Naive B cell (primary cell): ENCODE results near the gene MPI. TPM values are rescaled to one million over a fixed set of nuclear protein-coding genes. Genes with fewer than 3 reads are reported as not detected.
A peak's percentile ranks its signal among the peaks of the same experiment; 100 is the strongest.
"Not testable (repeated sequence)": the region's sequence is repeated elsewhere in the genome, so short reads cannot be mapped to it uniquely, and the experiment has no call there.

Experiments used
- ATAC-seq, 2 donors: fragments of 150-1000 bp; cut with Tn5 transposase; 2 replicates each; pipeline ENCODE4 v1.10.0; 2021; ENCODE audit warnings: low read depth in 2 of 2, mild to moderate bottlenecking in 2 of 2, moderate library complexity in 2 of 2
- DNase-seq: peaks from one replicate; pipeline ENCODE4 v3.0.0; 2022
- H3K27ac Mint-ChIP-seq, 6 donors: one replicate each; pipeline ENCODE4 v1.8.0; 2020 to 2022; ENCODE audit warnings: mild to moderate bottlenecking in 6 of 6, mixed read lengths in 6 of 6, moderate library complexity in 5 of 6, inconsistent platforms in 2 of 6
- H3K27me3 Mint-ChIP-seq, 3 donors: one replicate each; pipeline ENCODE4 v1.8.0; 2021 to 2022; ENCODE audit warnings: mixed read lengths in 3 of 3, mild to moderate bottlenecking in 1 of 3
- H3K36me3 Mint-ChIP-seq, 2 donors: one replicate each; pipeline ENCODE4 v1.8.0; 2020 to 2022; ENCODE audit warnings: mixed read lengths in 2 of 2, inconsistent platforms in 1 of 2, mild to moderate bottlenecking in 1 of 2
- H3K4me1 Mint-ChIP-seq, 3 donors: one replicate each; pipeline ENCODE4 v1.8.0; 2020 to 2022; ENCODE audit warnings: mixed read lengths in 3 of 3, inconsistent platforms in 1 of 3, mild to moderate bottlenecking in 1 of 3, moderate library complexity in 1 of 3
- H3K4me3 Mint-ChIP-seq, 8 donors: one replicate each; pipeline ENCODE4 v1.8.0; 2020 to 2022; ENCODE audit warnings: mild to moderate bottlenecking in 8 of 8, mixed read lengths in 8 of 8, moderate library complexity in 8 of 8, inconsistent platforms in 2 of 8
- H3K9me3 Mint-ChIP-seq, 7 donors: one replicate each; pipeline ENCODE4 v1.8.0; 2020 to 2022; ENCODE audit warnings: mixed read lengths in 7 of 7, mild to moderate bottlenecking in 5 of 7, inconsistent platforms in 2 of 7, moderate library complexity in 1 of 7
- polyA plus RNA-seq, 6 donors: library from polyadenylated mRNA; unstranded; fragments of 300-500 nt; fragmentation: Illumina TruSeq; gene quantifications; one replicate each; pipeline ENCODE4 v1.2.3, GENCODE V29; 2021; ENCODE audit warnings: low read depth in 6 of 6

Gene MPI
- polyA plus RNA-seq, 6 donors from 2014 or later, result 54.3 to 70.0 (median 57.7) TPM

DNA sequence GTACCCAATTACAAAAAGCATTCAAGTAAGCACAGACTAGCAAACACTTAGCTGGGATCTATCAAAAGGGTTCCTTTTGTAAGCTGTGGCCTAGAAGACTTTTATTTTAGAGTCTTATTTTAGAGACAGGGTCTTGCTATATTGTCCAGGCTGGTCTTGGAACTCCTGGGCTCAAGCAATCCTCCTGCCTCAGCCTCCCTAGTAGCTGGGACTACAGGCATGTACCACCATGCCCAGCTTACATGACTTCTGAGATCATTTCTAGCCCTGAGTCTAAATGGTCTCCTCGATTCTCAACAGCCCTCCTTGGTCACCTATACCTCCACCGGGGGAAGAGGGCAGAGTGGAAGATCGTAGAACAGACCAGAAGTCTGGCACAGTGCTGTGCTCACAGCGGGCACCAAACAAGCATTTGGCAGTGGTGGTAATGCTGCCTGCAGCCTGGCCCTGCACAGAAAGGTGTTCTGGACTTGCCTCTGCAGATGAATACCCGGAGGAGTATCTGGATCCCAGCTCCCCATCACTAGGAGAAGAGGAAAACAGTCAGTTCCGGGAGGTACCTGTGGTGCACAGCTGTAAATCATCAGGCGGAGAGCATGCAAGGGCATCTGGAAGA is 14.5 kb downstream of the MPI start:
- H3K27me3 Mint-ChIP-seq, result no peaks in the 10 kb centered on the region
- no peak overlapping the region for H3K27ac Mint-ChIP-seq
- no peak for ATAC-seq

DNA sequence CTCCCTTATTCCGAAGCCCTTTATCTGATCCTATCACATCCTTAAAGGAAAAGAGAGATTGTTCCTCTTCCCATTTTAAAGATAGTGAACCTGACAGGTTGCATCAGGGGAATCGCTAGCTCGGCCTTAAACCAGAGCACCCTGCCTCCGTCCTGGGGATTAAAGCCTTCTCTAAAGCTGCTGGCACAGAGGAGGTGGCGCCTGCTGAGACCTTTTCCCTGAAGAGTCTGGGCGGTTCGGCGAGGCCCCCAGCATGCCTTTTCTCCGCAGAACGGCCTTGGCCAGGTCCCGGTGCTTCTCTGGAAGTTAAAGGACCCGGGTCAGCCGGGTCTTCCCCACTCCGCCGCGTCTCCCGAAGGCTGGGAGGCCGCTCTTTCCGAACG is 16.2 kb downstream of the MPI start:
- Mint-ChIP-seq H3K4me1 (peaks cover 22 to 47% (median 42%) of the 10 kb centered on the region in 3 donors), H3K36me3 (peaks cover 0 to 5% of the 10 kb centered on the region in 2 donors), H3K9me3 (no peaks in the 10 kb centered on the region), H3K27me3 (no peaks in the 10 kb centered on the region), H3K4me3 (peak overlapping the region; percentile 84 to 99 (median 92)), H3K27ac (peak overlapping the region in 2 of 6 donors; percentile 72 to 92)
- no peak for DNase-seq
- peak; percentile 21 to 24 for ATAC-seq

More for the DNA sequence above, 14.5 kb downstream of the MPI start:
- peaks cover 0 to 5% of the 10 kb centered on the region in 2 donors for H3K36me3 Mint-ChIP-seq
- H3K4me1 Mint-ChIP-seq, result peaks cover 27 to 47% (median 42%) of the 10 kb centered on the region in 3 donors
- DNase-seq, result no peak
- H3K9me3 Mint-ChIP-seq, result no peaks in the 10 kb centered on the region
- peak overlapping the region in 5 of 8 donors; percentile 28 to 99 (median 90) for H3K4me3 Mint-ChIP-seq

DNA sequence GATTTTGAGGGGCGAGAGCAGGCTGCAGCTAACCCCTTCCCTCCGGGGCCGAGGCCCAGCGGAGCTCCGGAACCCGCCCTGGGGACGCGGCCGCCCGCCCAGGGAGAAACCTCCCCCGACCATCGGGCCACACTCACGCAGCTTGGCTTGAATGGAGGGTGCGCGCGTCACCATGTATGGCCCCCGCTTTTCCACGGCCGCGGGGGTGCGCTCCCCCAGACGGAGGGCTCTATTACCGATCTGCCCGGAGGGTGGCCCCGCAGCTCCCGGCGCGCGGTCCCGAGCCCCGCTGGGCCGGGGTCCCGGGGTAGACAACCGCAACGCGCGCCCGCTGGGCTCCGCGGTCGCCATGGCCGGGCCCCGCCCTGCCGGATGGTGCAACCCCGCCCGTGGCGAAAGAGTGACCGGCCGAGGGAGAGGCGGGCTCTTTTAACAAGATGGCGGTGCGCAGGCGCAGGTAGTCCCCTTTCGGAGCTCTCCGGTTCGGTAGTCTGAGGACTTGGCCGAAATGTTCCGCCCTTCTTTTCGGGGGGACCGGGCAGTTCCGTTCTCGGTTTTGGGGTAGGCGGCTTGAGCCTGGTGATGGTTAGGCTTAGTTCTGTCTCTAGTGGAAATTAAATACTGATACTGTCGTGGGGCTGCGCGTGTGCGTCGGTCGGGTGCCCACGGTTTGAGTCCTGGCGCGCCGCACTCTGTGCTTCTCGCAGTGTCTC is 16.8 kb downstream of the MPI start, which contains the start of gene FAM219B:
Gene FAM219B, minus strand, starts transcription at position 402 of the 713 bp plus-strand sequence. Its CDS starts 51 bp downstream, at position 351.
- DNase-seq (peak; percentile 77), ATAC-seq (peak; percentile 86 to 88)
- Mint-ChIP-seq H3K9me3 (no peaks in the 10 kb centered on the region), H3K27me3 (no peaks in the 10 kb centered on the region), H3K36me3 (peaks cover 0 to 5% of the 10 kb centered on the region in 2 donors), H3K27ac (peak within 1 kb of the TSS; percentile 88 to 99 (median 96)), H3K4me3 (peak within 1 kb of the TSS; percentile 94 to 99 (median 98)), H3K4me1 (peaks cover 22 to 45% (median 41%) of the 10 kb centered on the region in 3 donors)

DNA sequence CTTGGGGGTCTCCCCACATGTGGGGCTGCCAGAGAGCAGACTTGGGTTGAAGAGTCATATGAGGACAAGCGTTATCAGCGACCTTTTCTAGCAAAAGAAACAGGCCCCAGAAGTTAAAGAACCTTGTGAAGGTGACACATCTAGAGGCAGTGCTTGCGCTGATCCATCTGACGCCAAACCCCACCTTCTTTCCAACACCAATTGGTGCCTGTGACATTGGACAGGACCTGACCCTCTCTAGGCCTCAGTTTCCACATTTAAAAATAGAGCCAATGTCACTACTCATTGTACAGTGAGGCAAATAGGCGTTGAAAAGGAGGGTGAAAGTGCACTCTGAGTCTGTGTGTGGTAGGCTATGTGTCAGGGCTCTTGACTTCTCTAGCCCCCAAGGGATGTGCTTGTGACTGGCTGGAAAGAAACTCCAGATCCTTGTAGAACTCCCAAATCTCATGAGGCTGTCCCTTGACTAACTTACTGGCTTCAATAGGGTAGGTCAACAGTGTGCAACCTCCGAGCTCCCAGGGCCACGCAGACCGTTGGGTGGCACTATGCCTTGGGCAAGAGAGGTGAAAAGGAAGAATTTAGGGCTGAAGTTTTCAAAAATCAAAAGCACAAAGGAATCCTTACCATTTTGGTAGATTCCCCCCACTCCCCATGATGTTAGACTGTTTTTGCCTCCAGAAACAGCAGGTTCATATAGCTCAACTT is 17.5 kb downstream of the MPI start:
- Mint-ChIP-seq H3K27ac (peak overlapping the region; percentile 88 to 99 (median 96)), H3K9me3 (no peaks in the 10 kb centered on the region), H3K4me1 (peaks cover 18 to 38% (median 36%) of the 10 kb centered on the region in 3 donors), H3K36me3 (peaks cover 0 to 5% of the 10 kb centered on the region in 2 donors), H3K27me3 (no peaks in the 10 kb centered on the region), H3K4me3 (peak overlapping the region; percentile 94 to 99 (median 98))
- ATAC-seq (no peak), DNase-seq (no peak)

DNA sequence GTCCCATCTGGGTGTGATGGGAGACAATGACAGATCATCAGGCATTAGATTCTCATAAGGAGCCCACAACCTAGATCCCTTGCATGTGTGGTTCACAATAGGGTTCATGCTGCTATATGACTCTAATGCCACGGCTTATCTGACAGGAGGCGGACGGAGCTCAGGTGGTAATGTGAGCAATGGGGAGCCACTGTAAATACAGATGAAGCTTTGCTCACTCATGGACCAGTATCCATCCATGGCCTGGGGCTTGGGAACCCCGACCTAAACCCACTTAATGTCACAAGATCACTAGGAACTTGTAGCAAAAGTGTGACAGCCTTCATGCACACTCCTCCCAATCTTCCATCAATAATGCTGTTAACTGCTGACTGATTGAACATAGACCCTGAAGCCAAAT is 18.8 kb downstream of the MPI start:
- DNase-seq (no peak), ATAC-seq (no peak)
- Mint-ChIP-seq H3K27me3 (no peaks in the 10 kb centered on the region), H3K36me3 (peaks cover 0 to 4% of the 10 kb centered on the region in 2 donors), H3K4me3 (peak overlapping the region in 1 of 8 donors; percentile 66), H3K9me3 (no peaks in the 10 kb centered on the region), H3K4me1 (peaks cover 17 to 34% (median 30%) of the 10 kb centered on the region in 3 donors), H3K27ac (no peak overlapping the region)

DNA sequence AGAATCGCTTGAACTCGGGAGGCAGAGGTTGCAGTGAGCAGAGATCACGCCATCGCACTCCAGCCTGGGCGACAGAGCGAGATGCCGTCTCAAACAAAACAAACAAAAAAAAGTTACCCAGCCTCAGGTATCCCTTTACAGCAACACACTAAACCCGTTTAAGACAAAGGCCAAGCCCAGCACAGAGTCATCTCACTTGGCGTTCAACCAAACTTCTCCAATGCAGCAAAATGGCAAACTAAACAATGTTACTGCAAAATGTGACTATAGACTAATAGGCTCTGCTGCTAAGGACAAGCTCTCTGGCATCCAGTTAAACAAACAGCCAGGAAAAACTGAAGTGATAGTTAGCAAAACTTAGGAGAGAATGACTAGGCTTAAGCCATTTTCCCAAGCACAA is 23.2 kb downstream of the MPI start:
- Mint-ChIP-seq H3K9me3 (no peaks in the 10 kb centered on the region), H3K27ac (no peak overlapping the region), H3K36me3 (peaks cover 0 to 3% of the 10 kb centered on the region in 2 donors), H3K4me1 (no peaks in the 10 kb centered on the region), H3K27me3 (no peaks in the 10 kb centered on the region), H3K4me3 (no peak overlapping the region)
- no peak for DNase-seq
- ATAC-seq, result no peak

DNA sequence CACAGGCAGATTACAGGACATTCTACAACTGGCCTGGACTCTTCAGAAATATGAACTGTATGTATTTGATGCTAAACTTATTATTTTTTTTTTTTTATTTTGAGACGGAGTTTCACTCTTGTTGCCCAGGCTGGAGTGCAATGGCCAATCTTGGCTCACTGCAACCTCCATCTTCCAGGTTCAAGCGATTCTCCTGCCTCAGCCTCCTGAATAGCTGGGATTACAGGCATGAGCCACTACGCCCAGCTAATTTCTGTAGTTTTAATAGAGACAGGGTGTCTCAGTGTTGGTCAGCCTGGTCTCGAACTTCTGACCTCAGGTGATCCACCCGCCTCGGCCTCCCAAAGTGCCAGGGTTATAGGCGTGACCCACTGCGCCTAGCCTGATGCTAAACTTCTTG is 24.0 kb downstream of the MPI start:
- H3K4me3 Mint-ChIP-seq, H3K27ac Mint-ChIP-seq, ATAC-seq, H3K4me1 Mint-ChIP-seq, H3K9me3 Mint-ChIP-seq, DNase-seq, H3K27me3 Mint-ChIP-seq: not testable (repeated sequence)
- peaks cover 4 to 10% of the 10 kb centered on the region in 2 donors for H3K36me3 Mint-ChIP-seq

DNA sequence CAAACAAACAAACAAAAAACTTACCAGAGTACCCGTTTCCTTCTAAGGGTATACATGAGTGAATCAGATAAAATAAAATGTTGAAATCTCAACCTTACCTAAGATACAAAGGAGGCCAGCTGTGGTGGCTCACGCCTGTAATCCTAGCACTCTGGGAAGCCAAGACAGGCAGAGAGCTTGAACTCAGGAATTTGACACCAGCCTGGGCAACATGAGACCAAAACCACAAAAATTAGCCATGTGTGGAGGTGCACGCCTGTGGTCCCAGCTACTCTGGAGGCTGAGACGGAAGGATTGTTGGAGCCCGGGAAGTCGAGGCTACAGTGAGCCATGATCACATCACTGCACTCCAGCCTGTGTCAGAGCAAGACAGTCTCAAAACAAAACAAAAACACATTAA is 27.8 kb downstream of the MPI start:
- Mint-ChIP-seq H3K27me3 (no peaks in the 10 kb centered on the region), H3K9me3 (no peaks in the 10 kb centered on the region), H3K36me3 (peaks cover 15 to 17% of the 10 kb centered on the region in 2 donors), H3K27ac (no peak overlapping the region), H3K4me3 (no peak overlapping the region), H3K4me1 (no peaks in the 10 kb centered on the region)
- no peak for ATAC-seq
- no peak for DNase-seq

DNA sequence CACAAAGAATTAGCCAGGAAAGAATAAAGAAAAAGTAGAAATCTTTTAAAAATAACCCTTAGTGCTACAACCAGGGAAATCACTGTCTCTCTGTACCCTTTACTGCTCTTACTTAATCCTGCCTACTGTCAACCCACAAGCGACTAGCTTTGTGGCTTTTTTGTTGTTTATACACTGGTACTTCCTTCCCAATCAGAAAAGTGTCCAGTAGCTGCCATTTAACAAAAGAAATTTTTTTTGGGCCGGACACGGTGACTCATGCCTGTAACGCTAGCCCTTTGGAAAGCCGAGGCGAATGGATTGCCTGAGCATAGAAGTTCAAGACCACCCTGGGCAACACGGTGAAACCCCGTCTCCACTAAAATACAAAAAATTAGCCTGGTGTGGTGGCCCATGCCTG is 30.6 kb downstream of the MPI start:
- Mint-ChIP-seq H3K4me3 (no peak overlapping the region), H3K36me3 (peaks cover 15 to 21% of the 10 kb centered on the region in 2 donors), H3K27ac (peak overlapping the region in 2 of 6 donors; percentile 24 to 39), H3K4me1 (no peaks in the 10 kb centered on the region), H3K9me3 (no peaks in the 10 kb centered on the region), H3K27me3 (no peaks in the 10 kb centered on the region)
- DNase-seq, result no peak
- no peak for ATAC-seq

DNA sequence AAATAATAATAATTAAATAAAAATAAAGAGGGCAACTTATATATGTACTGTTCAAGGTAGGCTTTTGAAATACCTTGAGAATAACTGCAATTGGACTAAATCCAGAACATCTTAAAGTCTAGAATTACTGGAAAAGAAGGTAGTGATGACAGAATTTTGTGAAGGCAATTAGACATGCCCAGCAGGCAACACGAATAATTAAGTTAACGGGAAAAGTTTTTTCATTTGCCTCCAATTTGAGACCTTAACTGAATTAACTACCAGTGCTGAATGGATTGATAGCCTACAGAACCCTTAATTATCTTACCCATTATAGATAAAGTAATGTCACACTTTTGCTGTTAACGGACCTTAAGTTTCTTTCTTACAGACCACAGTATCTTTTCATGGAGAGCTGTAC is 34.7 kb downstream of the MPI start:
- no peaks in the 10 kb centered on the region for H3K9me3 Mint-ChIP-seq
- no peaks in the 10 kb centered on the region for H3K4me1 Mint-ChIP-seq
- peak overlapping the region in 1 of 6 donors; percentile 16 for H3K27ac Mint-ChIP-seq
- no peak overlapping the region for H3K4me3 Mint-ChIP-seq
- ATAC-seq (no peak), DNase-seq (no peak)
- H3K27me3 Mint-ChIP-seq, result no peaks in the 10 kb centered on the region
- H3K36me3 Mint-ChIP-seq, result peaks cover 0 to 11% of the 10 kb centered on the region in 2 donors

DNA sequence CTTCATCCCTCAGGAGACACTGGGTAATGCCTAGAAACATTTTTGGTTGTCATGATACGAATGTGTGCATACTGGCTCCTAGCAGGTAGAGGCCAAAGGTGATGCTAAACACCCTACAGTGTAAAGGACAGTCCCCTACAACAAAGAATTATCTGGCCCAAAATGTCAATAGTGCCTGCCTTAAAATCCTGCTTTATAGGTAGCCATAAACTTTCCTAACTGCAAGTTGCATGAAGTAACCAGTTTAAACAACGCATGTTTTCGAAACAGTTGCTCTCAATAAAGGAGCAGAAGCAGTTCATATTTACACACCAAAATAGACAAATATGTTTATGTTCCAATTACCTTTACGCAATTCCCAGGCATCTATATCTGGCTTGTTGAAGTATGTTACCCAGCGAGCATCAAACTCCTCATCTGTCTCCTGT is 38.9 kb downstream of the MPI start:
- no peaks in the 10 kb centered on the region for H3K9me3 Mint-ChIP-seq
- H3K4me1 Mint-ChIP-seq, result peaks cover 0 to 21% (median 7%) of the 10 kb centered on the region in 3 donors
- ATAC-seq, result no peak
- no peaks in the 10 kb centered on the region for H3K27me3 Mint-ChIP-seq
- no peak overlapping the region for H3K4me3 Mint-ChIP-seq
- peaks cover 0 to 4% of the 10 kb centered on the region in 2 donors for H3K36me3 Mint-ChIP-seq
- H3K27ac Mint-ChIP-seq, result no peak overlapping the region
- DNase-seq, result no peak

DNA sequence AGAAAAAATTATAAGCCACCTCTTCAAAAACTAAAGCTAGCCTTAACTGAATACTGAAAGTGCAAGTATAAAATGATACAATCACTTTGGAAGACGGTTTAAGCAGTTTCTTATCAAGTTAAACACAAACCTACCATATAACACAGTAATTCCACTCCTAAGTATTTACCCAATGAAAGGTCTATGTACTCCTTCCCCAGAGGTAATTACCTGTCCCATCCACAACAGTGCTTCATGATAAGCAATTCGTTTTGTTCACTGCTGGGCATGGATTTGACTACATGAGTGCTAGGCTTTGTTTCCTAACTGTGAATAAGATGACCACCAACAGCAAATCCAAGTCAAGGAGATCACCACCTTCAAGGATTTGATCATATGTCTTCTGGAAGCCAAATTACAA is 43.7 kb downstream of the MPI start:
- peaks cover 0 to 4% of the 10 kb centered on the region in 2 donors for H3K36me3 Mint-ChIP-seq
- H3K27ac Mint-ChIP-seq, result peak overlapping the region in 1 of 6 donors; percentile 33
- H3K4me1 Mint-ChIP-seq, result peaks cover 10 to 52% (median 24%) of the 10 kb centered on the region in 3 donors
- no peaks in the 10 kb centered on the region for H3K27me3 Mint-ChIP-seq
- DNase-seq (no peak), ATAC-seq (no peak)
- no peaks in the 10 kb centered on the region for H3K9me3 Mint-ChIP-seq
- H3K4me3 Mint-ChIP-seq, result peak overlapping the region in 1 of 8 donors; percentile 48

DNA sequence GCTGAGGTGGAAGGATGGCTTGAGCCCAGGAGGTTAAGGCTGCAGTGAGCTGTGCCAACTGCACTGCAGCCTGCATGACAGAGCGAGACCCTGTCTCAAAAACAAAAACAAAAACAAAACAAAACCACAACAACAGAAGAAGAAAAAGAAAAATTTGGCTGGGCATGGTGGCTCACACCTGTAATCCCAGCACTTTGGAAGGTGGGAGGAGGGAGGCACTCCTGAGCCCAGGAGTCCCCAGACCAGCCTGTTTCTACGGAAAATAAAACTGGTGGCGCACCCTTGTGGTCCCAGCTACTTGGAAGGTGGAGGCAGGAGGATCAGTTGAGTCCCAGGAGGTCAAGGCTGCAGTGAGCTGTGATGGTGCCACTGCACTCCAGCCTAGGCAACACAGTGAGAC is 45.4 kb downstream of the MPI start:
- ATAC-seq, H3K27me3 Mint-ChIP-seq, DNase-seq, H3K36me3 Mint-ChIP-seq, H3K9me3 Mint-ChIP-seq: not testable (repeated sequence)
- Mint-ChIP-seq H3K4me1 (peaks cover 10 to 55% (median 24%) of the 10 kb centered on the region in 3 donors), H3K4me3 (peak overlapping the region in 5 of 8 donors; percentile 37 to 80 (median 70)), H3K27ac (peak overlapping the region in 1 of 6 donors; percentile 36)
